Measurements from ENCODE around the gene RSPO4. TPM values are rescaled to one million over a fixed set of nuclear protein-coding genes. Genes with fewer than 3 reads are reported as not detected.

The RSPO4 gene
- total RNA-seq, 2 experiments from 2014 or later: not detected

DNA sequence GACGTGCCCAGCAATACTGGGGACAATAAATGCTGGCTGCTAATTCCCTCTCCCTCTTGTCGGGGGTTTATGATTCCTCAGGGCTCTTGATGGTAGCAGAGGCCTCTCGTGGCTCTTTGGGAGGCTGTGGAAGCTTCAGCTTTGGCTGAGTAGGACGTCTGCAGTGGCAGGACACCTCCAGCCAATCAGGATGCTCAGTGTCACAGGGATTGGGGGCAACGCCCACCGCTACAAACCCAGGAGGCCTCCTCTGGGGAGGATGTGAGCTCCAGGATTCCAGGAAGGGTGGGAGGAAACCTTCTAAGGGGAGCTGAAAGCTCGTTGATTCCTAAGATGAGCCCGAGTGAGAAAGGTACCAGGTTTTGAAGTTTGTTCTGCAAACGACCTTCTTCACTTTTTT, 19.4 kb downstream of the RSPO4 start:
- intact Hi-C loops (cut with micrococcal nuclease; ENCODE audit: unreplicated experiment): no loop called here
- Histone ChIP-seq H3K9me2 (ENCODE audit: insufficient read depth, low read length) (no peaks in the 10 kb centered on the region), H3K27ac (ENCODE audit: low read depth, low read length, poor library complexity, severe bottlenecking) (no peak overlapping the region), H3K4me3 (ENCODE audit: low read depth, low read length, poor library complexity, severe bottlenecking) (no peak overlapping the region), H3K4me1 (ENCODE audit: insufficient read depth, low read length, poor library complexity, severe bottlenecking) (no peaks in the 10 kb centered on the region), H3K9me3 (ENCODE audit: low read length) (no peaks in the 10 kb centered on the region), H2AFZ (ENCODE audit: low read length) (no peak overlapping the region), H3K36me3 (ENCODE audit: insufficient read depth, low read length) (no peaks in the 10 kb centered on the region), H4K20me1 (ENCODE audit: insufficient read depth, low read length) (no peaks in the 10 kb centered on the region), H3K4me2 (ENCODE audit: low read length) (no peak overlapping the region), H3K79me2 (ENCODE audit: insufficient read depth, low read depth, low read length) (no peaks in the 10 kb centered on the region)
- ChIA-PET CTCF (ENCODE audit: unreplicated experiment) (no interaction called here), POLR2A (interaction anchor here (1.0 kb wide), 1 partner anchor 53 kb away, joined by 3 read pairs; no protein-coding TSS in a partner anchor)
- TF ChIP-seq, protein P1, sequence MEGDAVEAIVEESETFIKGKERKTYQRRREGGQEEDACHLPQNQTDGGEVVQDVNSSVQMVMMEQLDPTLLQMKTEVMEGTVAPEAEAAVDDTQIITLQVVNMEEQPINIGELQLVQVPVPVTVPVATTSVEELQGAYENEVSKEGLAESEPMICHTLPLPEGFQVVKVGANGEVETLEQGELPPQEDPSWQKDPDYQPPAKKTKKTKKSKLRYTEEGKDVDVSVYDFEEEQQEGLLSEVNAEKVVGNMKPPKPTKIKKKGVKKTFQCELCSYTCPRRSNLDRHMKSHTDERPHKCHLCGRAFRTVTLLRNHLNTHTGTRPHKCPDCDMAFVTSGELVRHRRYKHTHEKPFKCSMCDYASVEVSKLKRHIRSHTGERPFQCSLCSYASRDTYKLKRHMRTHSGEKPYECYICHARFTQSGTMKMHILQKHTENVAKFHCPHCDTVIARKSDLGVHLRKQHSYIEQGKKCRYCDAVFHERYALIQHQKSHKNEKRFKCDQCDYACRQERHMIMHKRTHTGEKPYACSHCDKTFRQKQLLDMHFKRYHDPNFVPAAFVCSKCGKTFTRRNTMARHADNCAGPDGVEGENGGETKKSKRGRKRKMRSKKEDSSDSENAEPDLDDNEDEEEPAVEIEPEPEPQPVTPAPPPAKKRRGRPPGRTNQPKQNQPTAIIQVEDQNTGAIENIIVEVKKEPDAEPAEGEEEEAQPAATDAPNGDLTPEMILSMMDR (conservative IDR thresholded peaks at IDR 0.05; ENCODE audit: low read length): no peak
- no peak for TF ChIP-seq EZH2phosphoT487 (IDR thresholded peaks at IDR 0.05; ENCODE audit: borderline replicate concordance, low read depth, low read length)
- no TSS peak for BruUV-seq (replicated peaks)
- DNase-seq (ENCODE audit: low spot score): no peak

DNA sequence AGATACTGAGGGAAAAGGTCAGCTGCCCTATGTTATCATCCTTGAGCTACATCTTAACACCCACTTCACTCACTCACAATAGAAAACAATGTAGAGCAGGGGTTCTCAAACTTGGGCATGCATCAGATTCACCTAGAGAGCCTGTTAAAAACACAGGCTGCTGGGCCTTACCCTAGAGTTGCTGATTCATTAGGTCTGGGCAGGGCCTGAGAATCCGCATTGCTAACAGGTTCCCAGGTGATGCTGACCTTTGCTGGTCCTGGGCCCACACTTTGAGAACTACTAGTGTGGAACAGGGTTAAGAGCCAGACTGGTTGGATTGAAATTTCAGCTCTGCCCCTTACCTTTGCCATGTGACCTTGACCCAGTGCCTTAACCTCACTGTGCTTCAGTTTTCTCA, 25.1 kb downstream of the RSPO4 start:
- intact Hi-C loops (cut with micrococcal nuclease; ENCODE audit: unreplicated experiment): no loop called here
- BruUV-seq (replicated peaks): no TSS peak
- no peak overlapping the region for H3K27ac ChIP-seq (ENCODE audit: low read depth, low read length, poor library complexity, severe bottlenecking)

DNA sequence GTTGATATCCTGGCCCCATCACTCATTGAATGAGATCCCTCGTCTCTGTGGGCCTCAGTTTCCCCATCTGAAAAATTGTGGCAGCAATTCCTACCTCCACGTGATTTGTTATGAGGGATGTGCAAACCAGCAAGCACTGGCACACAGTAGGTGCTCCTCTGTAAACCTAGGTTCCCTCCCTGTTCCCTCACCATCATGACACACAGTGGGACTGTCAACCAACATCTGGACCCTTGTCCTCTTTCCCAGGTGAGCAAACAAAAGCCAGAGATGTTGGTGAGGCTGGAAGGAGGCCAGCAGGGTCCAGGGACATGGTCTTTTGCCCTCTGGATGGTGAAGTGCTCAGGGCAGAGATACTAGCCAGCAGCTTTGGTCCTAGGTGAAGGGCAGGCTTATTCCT, 26.1 kb downstream of the RSPO4 start:
- intact Hi-C loops (cut with micrococcal nuclease; ENCODE audit: unreplicated experiment): no loop called here
- TF ChIP-seq EZH2phosphoT487 (IDR thresholded peaks at IDR 0.05; ENCODE audit: borderline replicate concordance, low read depth, low read length): no peak
- TF ChIP-seq, protein P1 (conservative IDR thresholded peaks at IDR 0.05; ENCODE audit: low read length): no peak
- Histone ChIP-seq H3K4me1 (ENCODE audit: insufficient read depth, low read length, poor library complexity, severe bottlenecking) (no peaks in the 10 kb centered on the region), H3K9me2 (ENCODE audit: insufficient read depth, low read length) (no peaks in the 10 kb centered on the region), H3K79me2 (ENCODE audit: insufficient read depth, low read depth, low read length) (no peaks in the 10 kb centered on the region), H3K27ac (ENCODE audit: low read depth, low read length, poor library complexity, severe bottlenecking) (no peak overlapping the region), H4K20me1 (ENCODE audit: insufficient read depth, low read length) (no peaks in the 10 kb centered on the region), H3K36me3 (ENCODE audit: insufficient read depth, low read length) (no peaks in the 10 kb centered on the region), H3K4me2 (ENCODE audit: low read length) (no peak overlapping the region), H2AFZ (ENCODE audit: low read length) (no peak overlapping the region), H3K4me3 (ENCODE audit: low read depth, low read length, poor library complexity, severe bottlenecking) (no peak overlapping the region), H3K9me3 (ENCODE audit: low read length) (no peaks in the 10 kb centered on the region)
- ChIA-PET POLR2A (interaction anchor here (0.6 kb wide), 1 partner anchor 300 kb away, joined by 5 read pairs; no protein-coding TSS in a partner anchor), CTCF (ENCODE audit: unreplicated experiment) (no interaction called here)
- no TSS peak for BruUV-seq (replicated peaks)
- no peak for DNase-seq (ENCODE audit: low spot score)

More for the DNA sequence above, 25.1 kb downstream of the RSPO4 start:
- DNase-seq (ENCODE audit: low spot score): no peak
- no peaks in the 10 kb centered on the region for H3K9me3 ChIP-seq (ENCODE audit: low read length)
- no peaks in the 10 kb centered on the region for H4K20me1 ChIP-seq (ENCODE audit: insufficient read depth, low read length)
- H3K9me2 ChIP-seq (ENCODE audit: insufficient read depth, low read length): no peaks in the 10 kb centered on the region
- H3K4me1 ChIP-seq (ENCODE audit: insufficient read depth, low read length, poor library complexity, severe bottlenecking): no peaks in the 10 kb centered on the region
- no peak overlapping the region for H2AFZ ChIP-seq (ENCODE audit: low read length)
- TF ChIP-seq, protein P1 (conservative IDR thresholded peaks at IDR 0.05; ENCODE audit: low read length): no peak
- TF ChIP-seq EZH2phosphoT487 (IDR thresholded peaks at IDR 0.05; ENCODE audit: borderline replicate concordance, low read depth, low read length): no peak
- POLR2A ChIA-PET: no interaction called here
- H3K4me3 ChIP-seq (ENCODE audit: low read depth, low read length, poor library complexity, severe bottlenecking): no peak overlapping the region
- no peak overlapping the region for H3K4me2 ChIP-seq (ENCODE audit: low read length)
- no peaks in the 10 kb centered on the region for H3K36me3 ChIP-seq (ENCODE audit: insufficient read depth, low read length)
- CTCF ChIA-PET (ENCODE audit: unreplicated experiment): no interaction called here
- H3K79me2 ChIP-seq (ENCODE audit: insufficient read depth, low read depth, low read length): no peaks in the 10 kb centered on the region

All from OCI-LY7 (cell line).